Amniotic stem cell (primary cell): ENCODE measurements around the gene KNDC1.
"Not testable (repeated sequence)": the region's sequence is repeated elsewhere in the genome, so short reads cannot be mapped to it uniquely, and the experiment has no call there.

ENCODE experiments used
- DNase-seq: peaks from one replicate; lab custom pipeline; 2025; lab: John Stamatoyannopoulos, UW

The KNDC1 gene

DNA sequence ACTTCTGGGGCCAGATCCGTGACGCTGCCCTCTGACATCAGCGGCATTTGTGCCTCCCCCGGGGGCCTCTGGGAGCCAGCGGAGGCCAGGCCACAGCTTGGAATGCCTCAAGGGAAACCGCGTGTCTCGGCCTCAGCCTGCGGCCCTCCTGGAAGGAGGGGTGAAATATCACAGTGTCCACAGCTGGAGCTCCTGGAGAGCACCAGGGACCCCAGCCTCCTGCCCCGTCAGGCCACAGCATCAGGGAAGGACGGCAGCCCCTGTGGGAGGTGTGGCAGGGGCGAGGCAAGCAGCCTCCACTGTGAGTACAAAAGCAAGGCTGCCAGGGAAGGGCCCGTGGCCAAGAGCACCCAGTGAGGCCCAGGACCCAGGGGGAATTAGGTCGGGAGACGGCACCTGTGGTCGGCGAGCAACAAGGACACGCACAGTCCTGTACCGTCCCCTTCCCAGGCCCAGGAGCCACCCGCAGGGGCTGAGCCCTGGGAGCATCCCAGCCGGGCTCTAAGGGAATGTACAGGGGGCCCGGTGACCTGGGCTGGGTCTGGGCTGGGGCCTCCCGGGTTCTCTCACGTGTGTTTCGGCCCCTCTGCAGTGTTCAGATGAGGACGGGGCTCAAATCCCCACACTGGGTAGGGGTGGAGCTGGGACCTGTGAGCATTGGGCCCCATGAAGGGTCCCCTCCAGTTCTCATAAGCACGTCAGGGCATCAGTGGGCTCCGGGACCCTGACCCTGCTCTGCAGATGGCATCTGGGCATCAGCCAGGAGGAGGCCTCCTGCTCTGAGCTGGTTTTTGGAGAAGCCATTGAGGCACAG, 18.7 kb upstream of the KNDC1 start:
- DNase-seq, result no peak

DNA sequence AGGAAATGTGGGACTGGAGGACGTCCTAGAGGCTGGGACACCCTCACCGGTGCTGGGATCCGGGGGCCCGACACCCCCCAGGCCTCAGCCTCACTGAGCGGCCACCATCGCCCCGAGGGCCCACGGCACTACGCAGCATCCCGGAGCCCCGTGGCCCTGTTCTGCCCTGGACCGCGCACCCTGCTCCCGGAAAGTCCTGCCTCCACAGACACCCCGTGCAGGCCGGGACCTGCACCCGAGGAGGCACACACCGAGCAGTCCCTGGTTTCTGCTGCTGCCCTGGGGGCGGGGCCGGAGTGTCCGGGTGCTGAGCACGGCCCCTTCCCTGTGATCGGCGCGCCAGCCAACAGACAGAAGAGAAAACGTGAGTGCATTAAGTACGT, 18.1 kb upstream of the KNDC1 start:
- no peak for DNase-seq

DNA sequence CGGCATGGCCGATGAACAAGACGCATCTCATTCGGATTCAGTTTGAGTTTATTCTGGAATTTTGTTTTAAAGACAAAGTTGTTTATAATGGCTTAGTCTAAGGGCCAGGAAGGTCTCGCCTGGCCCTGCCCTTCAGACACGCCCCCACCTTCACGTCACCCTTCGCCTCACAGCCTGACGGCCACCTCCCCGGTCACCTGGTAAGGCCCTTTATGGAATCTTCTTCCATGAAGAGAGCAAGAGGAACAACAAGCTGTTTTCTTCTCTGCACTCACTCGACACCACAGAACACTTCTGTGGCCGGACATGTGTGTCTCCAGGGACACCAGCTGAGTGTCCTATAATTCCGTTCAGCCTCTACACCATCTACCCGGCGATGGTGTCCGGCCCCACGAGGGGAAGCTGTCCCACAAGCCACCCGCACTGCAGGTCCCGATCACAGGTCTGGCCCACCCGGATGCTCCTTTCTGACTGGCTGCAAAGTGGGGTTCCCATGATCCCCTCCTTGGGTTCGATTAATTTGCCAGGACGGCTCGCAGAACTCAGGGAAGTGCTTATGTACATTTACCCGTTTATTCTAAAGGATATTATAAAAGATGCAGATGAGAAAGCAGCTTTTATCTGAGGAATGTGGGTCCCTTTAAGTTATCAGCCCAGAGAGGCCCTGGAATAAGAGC, 17.4 kb upstream of the KNDC1 start:
- no peak for DNase-seq

DNA sequence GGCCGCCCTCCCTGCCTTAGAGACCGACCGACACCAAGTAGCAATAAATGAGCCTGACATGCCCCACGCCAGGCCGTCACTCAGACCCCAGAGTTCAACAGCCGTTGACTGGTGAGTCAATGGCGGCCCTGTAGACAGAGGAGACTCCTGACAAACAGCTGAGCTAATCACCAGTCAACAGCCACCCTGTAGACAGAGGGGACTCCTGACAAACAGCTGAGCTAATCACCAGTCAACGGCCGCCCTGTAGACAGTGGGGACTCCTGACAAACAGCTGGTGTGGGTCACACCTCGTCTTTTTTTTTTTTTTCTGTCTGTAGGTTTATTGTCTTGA, 16.9 kb upstream of the KNDC1 start:
- no peak for DNase-seq

DNA sequence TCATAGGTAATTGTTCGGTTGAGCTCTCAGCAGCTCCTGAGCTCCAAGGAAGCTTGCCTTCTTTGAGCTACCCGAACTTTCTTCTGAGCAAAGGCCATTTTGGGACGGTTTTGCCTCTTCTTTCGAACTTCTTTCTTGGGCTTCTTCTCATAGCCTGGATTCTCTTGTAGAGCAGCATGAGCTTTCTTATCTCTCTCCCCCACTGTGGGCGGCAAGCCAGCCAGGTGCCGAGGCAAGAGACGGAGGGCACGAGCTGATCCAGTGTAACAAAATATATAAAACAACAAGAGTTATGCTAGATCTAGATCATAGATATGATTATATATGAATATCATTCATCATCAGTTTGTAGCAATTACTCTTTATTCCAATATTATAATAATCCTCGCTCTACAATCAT, 16.5 kb upstream of the KNDC1 start:
- DNase-seq, result no peak

DNA sequence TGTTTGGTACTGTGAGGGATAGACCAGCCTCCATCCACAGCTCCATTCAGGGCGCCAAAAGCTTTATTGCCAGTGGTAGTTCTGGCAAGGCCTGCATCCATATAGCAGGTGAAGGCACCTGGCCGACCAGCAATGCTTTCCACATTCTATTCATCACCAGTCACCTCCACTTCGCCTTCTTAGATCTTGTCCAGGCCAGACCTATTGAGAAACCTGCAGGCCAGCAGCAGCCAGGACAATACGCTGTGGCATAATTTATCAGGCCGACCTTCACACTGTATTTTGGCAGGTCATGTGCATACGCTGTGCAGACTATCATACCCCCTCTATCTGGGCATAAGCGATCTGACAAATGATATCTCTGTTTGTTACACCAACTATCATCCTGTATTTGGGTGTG, 15.2 kb upstream of the KNDC1 start:
- no peak for DNase-seq

DNA sequence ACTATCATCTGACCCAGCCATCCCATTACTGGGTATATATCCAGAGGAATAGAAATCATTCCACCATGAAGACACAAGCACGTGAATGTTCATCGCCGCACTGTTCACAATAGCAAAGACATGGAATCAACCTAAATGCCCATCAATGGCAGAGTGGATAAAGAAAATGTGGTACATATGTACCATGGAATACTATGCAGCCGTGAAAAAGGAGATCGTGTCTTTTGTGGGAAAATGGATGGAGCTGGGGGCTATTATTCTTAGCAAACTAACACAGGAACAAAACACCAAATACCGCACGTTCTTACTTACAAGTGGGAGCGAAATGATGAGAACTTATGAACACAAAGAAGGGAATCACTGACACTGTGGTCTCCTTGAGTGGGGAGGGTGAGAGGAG, 9.8 kb upstream of the KNDC1 start:
- no peak for DNase-seq

DNA sequence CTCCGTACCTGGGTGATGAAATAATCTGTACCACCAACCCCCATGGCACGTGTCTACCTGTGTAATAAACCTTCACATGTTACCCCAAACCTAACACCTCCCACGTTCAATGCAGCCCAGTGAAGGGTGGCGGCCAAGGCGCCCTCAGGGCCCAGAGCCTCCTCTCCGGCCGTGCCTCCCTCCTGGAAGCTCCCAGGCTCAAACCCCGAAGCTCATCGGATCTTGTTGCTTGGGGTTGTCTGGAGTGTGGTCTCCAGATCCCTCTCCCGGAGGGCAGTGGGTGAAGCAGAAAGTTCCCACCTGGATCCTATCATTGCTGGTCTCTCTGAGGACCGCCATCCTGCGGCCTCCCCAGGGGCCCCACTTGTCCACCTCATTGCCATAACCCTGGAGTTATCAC, 9.4 kb upstream of the KNDC1 start:
- DNase-seq, result no peak

DNA sequence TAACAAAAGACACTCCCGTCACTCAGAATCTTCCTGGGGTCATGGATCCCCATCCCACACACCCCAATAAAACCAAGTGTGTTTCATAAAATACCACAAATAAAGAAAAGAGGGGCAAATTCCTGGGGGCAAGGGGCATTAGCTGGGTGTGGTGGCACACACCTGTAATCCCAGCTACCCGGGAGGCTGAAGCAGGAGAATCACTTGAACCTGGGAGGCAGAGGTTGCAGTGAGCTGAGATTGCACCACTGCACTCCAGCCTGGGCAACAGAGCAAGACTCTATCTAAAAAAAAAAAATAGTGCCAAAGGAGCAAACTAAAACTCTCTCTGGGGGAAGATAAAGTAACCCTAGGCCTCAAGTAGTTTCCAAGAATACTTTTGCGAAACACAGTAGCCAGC, 8.9 kb upstream of the KNDC1 start:
- not testable (repeated sequence) for DNase-seq

DNA sequence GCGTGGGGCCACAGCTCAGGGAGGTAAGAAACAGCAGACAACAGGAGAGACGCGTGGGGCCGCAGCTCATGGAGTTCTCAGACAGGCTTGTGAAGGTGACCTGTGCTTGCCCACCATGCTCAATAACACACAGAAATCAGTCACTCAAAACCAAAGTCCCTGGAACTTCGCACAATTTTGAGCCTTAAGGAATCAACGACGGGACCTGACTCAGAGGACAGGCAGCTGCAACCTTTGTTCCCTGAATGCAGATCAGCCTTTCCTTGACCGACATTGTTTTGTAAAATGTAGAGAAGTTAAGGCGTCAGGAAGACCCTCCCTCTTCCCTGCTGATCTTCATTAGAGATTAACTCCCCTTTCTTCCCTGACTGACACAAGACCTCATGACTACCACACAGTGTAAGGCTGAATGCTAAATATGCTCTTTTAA, 8.5 kb upstream of the KNDC1 start:
- no peak for DNase-seq

DNA sequence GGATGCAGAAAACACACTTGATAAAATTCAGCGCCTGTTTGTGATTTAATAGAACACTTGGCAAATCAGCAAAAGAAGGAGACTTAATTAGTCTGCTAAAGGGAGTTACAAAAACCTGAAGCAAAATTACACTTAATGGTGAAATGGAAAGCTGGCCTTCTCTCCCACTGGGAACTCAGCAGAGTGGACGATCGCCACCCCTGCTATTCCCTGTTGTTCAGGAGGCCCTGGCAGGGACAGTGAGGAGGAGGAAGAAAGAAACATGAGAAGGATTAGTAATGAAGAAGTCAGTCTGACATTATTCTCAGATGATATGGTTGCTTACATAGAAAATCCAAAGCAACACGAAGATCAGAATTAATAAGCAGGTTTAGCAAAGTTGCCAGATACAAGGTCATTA, 5.6 kb upstream of the KNDC1 start:
- no peak for DNase-seq

DNA sequence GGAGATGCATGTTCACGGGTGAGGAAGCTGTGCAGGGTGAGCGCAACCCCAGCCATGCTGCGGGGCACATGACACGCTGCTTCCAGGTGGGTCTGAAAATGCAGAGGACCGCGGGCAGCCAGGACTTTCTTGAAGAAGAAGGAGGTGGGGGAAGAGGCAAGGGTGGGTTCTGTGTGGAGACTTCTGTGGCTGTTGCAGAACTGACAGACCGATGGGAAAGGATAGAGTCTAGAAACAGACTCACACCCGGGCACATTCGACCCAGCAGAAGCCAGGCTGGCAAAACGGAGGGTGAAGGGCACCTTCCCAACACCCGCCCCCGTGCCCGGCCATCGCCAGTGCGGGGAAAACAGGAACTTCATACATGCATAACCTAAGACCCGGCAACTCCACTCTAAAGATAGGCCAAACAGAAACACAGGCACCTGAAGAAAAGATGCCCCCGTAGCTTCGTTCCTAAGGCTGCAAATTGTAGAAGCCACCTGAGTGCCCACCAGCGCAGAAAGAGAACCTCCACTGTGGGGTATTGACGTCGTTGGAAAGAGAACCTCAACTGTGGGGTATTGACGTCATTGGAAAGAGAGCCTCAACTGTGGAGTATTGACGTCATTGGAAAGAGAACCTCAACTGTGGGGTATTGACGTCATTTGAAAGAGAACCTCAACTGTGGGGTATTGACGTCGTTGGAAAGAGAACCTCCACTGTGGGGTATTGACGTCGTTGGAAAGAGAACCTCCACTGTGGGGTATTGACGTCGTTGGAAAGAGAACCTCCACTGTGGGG, 4.8 kb upstream of the KNDC1 start:
- DNase-seq, result no peak

DNA sequence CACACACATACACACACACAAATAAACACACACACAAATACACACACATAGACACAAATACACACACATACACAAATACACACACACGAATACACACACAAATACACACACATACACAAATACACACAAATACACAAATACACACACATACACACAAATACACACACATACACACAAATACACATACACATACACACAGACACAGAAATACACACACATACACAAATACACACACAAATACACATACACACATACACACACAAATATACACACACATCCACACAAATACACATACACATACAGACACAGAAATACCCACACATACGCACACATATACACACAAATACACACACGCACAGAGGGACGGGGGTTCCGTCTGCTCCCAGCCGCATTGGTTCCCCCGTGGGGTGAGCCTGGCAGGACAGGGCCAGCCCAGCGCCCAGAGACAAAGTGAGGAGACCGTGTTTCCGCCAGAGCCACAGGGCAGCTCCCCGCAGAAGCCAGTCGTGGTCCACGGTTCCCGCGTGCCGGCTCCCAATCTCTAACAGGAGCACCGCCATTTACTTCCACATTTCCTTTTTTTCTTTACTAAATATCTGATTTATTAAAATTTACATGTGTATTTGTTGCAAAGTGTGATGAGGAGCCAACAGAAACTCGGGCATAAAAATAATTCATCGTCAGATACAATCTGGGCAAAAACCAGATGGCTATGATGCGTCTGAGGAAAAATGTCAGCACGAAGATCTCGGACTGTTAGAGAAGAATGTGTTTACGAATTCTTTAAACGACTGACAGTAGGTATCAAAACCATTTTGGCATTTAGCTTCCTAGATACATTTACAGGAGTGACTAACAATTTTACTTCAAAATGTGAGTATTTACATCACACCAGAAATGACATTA, 3.1 kb upstream of the KNDC1 start:
- no peak for DNase-seq

DNA sequence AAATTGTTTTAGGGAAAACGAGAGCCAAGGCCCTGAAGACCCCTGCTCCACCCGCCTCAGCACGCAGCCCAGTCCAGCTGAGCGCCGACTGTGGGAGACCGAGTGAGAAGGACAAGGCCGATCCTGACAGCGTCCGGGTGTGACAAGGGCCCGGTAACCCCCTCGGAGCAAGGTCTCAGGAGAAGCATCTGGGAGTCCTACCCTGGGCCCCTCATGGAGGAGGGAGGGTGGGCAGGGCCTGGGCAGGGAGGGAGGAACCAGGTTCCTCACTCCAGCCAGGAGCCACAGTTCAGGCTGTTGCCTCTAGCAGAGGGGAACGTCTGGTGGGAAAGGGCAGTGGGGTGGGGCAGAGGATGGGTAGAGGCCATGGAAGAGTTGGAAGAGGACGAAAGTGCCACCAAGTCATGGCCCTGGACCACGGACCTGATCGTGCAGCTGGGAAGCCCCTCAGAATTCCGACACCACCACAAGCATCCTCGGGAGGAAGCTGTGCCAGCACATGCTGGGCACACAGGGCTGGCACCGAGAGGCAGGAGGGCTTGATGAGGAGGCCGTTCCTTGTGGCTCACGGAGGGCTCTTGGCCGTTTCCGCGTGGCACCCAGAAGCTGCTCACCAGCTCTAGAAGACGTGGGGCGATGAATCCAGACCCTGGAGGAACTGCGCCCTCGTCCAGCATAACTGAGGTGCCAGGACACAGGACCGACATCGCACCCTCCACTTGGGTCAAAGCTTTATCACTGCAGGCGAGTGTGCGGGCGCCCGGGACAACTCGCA, 2.2 kb upstream of the KNDC1 start:
- no peak for DNase-seq

DNA sequence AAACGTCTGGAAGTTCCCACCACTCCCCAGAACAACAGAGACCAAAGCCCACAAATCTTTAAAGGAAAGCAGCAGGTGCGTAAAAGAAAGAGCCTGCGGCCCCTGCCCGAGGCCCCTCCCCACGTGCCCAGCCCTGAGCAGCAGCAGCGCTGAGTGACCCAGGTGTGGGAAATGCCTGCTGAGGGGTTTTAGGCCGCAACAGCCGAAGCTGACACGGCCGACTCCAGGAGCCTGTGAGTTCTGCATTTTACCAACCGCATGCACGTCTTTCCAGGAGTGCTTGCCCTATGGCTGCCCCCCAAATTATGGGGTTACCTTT, 1.6 kb upstream of the KNDC1 start:
- no peak for DNase-seq

DNA sequence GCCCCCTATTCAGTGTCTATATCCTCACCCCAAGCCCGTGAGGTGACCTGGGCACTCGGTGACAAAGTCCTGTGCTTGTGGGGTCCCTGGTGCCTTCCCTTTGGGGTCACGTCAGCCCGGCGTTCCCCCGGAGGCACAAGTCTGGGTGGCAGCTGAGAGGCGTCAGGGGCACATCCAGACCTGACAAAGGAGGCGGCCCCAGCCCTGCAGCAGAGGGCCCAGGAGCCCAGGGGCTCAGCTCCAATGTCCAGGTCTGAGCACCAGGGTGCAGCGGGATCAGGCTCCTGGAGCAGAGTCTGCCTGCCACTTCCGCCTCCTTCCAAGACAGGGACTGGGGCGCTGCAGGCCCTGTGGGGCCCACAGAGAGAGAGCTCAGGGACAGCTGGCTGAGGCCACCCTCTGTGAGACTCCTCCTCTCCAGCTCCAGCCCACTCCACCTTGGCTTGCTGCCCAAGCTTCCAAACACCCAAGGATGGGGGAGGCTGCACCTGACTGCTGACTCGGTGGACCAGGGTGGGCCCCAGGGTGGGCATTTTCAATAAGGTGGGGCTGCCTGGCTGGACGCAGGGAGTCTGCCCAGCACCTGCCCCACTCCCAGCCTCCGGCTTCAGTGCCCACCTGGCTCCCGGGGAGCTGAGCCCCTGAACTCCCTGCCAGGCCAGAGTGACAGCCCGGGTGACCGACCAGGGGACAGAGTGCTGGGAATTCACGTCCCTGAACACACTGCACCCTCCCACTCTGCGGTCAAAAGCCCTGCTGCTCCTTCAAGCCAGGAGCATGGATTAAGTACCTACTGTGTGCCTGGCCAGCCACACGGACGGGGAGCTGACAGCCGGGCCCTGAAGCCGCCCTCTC, 1.0 kb upstream of the KNDC1 start:
- no peak for DNase-seq

DNA sequence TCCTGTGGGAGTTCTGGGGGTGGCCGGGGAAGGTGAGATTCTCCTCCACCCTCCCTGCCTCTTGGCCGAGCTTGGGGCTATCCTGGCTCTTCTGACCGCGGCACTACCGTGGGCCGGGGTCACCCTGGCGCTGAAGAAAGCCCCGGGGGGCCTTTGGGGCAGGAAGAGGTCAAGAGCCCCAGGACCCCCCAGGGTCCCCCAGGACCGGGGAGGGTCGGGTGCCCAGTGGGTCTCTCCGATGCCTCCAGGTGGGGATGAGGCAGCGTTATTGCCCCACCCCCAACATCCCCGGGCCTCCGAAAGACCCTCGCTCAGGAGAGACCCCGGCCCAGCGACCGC, 439 bp upstream of the KNDC1 start:
- no peak for DNase-seq

DNA sequence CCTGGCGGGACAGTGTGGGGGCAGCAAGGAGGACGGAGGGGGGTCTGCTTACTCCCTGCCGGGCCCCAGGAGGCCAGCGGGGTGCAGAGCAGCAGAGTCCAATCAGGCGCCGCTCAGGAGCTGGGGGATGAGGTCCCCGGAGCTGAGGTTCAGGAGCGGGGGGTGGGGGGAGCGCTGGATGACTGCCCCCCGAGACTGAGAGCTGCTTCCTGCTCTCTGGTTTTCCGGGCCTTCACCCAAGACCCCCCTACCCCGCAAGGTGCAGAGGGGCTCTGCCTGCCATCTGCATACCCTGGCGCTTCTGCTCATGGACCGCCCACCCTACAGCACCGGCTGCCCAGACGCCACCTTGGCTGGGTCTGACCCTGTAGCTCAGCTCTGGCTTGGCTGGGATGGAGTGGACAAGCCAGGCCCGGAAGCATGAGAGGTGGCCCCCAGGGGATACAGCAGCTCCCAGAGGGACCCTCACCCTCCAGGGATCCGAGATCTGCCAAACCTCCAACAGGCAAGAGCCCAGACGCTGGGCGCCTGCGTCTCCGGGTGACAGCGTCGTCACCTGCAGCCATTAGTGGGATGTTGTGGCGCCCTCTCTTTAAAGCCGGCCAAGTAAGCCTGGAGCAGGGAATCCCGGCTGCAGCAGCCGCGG, 930 bp downstream of the KNDC1 start:
- DNase-seq, result no peak

DNA sequence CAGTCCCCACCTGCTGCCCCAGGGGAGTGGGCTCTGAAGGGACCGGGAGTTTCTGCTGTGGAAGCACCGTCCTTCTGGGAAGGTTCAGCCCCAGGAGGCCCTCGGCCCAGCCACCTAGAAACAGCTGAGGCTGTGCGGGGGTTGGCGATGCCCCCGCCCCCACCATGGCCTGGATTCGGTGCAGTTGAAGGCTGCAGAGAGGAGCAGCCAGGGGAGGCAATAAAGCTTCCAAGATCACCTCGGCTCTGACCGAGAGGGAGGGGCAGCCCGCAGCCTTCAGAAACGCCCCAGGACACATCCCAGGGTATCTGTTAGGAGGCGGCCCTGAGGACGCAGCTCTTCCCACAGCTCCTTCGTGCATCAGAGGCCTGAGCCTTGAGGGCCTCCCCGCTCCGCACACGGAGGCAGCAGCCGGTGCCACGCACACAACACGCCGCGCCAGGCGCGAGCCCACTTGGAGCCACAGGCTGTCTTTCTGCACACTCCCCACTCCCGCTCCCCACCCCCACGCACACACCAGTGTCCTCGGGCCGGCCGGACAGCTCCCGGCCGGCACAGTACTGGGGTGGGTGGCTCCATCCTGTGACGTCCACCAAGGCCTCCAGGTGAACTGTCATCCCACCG, 1.6 kb downstream of the KNDC1 start:
- DNase-seq, result no peak
